ENCODE data around the gene ATP7B. TPM values are rescaled to one million over a fixed set of nuclear protein-coding genes. Genes with fewer than 3 reads are reported as not detected.

Gene ATP7B
- total and polyA plus RNA-seq, 2 experiments from 2014 or later = 2.2 to 12.8 TPM

DNA sequence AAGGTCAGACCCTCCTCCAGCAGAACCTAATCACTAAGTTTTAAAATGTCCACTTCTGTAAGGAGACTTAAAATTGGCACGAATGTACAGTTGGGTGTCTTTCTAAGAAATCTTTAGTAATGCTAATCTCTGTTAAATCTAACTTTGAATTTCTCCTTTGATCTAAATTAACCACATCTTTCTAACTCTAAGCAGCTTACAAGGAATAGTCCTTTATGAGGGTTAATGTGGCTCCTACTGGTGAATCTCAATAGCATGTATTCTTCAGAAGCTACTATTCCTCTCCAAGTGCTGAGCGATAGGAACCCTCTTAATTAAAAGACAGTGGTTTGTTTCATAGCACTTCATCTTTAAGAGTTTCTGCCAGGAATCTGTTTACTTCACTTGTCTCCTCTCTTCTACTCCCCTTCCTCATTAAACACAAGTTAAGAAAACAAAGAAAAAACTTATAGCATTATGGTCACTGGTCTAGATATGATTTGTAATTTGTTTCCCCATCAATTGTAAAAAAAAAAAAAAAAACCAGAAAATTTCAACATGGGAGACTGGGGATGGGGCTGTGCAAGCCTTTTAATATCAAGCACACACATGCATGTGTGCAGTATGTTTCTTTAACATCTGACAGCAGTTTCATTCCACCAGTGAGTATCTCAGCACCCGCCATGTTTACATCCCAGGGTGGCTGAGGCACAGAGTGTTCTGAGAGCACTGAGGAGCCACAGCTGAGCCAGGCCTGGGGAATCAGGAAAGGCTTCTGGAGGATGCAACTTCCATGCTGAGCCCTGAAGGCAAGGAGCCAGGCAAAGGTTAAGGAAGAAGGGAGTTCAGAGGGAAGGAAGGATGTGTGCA, 57.7 kb downstream of the ATP7B start:
- DNase-seq (ENCODE audit: low spot score) (no peak), ATAC-seq (no peak)
- H3K27me3 Mint-ChIP-seq (ENCODE audit: insufficient read depth, low read depth, poor library complexity) = peaks cover 7% of the 10 kb centered on the region
- no peaks in the 10 kb centered on the region for H3K9me2 ChIP-seq (ENCODE audit: insufficient read depth)
- H2AFZ ChIP-seq = no peak overlapping the region
- no peaks in the 10 kb centered on the region for H4K20me1 ChIP-seq (replicated peaks; ENCODE audit: insufficient read depth)
- H3K36me3 Mint-ChIP-seq (ENCODE audit: low read depth) = no peaks in the 10 kb centered on the region; the same call in 2 of the 3 replicates
- no peaks in the 10 kb centered on the region for H3F3A ChIP-seq (replicated peaks; ENCODE audit: low read depth)
- H3K9me3 Mint-ChIP-seq = no peaks in the 10 kb centered on the region; the same call in 2 of the 3 replicates
- H3K4me2 ChIP-seq = no peak overlapping the region
- H3K79me2 ChIP-seq (replicated peaks; ENCODE audit: insufficient read depth) = no peaks in the 10 kb centered on the region
- no peaks in the 10 kb centered on the region for H3K4me1 Mint-ChIP-seq
- H3K36me3 ChIP-seq (ENCODE audit: insufficient read depth) = no peaks in the 10 kb centered on the region
- TF ChIP-seq, protein P1, sequence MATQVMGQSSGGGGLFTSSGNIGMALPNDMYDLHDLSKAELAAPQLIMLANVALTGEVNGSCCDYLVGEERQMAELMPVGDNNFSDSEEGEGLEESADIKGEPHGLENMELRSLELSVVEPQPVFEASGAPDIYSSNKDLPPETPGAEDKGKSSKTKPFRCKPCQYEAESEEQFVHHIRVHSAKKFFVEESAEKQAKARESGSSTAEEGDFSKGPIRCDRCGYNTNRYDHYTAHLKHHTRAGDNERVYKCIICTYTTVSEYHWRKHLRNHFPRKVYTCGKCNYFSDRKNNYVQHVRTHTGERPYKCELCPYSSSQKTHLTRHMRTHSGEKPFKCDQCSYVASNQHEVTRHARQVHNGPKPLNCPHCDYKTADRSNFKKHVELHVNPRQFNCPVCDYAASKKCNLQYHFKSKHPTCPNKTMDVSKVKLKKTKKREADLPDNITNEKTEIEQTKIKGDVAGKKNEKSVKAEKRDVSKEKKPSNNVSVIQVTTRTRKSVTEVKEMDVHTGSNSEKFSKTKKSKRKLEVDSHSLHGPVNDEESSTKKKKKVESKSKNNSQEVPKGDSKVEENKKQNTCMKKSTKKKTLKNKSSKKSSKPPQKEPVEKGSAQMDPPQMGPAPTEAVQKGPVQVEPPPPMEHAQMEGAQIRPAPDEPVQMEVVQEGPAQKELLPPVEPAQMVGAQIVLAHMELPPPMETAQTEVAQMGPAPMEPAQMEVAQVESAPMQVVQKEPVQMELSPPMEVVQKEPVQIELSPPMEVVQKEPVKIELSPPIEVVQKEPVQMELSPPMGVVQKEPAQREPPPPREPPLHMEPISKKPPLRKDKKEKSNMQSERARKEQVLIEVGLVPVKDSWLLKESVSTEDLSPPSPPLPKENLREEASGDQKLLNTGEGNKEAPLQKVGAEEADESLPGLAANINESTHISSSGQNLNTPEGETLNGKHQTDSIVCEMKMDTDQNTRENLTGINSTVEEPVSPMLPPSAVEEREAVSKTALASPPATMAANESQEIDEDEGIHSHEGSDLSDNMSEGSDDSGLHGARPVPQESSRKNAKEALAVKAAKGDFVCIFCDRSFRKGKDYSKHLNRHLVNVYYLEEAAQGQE (IDR thresholded peaks at IDR 0.05; ENCODE audit: unreplicated experiment) = no peak
- TF ChIP-seq, protein P2, sequence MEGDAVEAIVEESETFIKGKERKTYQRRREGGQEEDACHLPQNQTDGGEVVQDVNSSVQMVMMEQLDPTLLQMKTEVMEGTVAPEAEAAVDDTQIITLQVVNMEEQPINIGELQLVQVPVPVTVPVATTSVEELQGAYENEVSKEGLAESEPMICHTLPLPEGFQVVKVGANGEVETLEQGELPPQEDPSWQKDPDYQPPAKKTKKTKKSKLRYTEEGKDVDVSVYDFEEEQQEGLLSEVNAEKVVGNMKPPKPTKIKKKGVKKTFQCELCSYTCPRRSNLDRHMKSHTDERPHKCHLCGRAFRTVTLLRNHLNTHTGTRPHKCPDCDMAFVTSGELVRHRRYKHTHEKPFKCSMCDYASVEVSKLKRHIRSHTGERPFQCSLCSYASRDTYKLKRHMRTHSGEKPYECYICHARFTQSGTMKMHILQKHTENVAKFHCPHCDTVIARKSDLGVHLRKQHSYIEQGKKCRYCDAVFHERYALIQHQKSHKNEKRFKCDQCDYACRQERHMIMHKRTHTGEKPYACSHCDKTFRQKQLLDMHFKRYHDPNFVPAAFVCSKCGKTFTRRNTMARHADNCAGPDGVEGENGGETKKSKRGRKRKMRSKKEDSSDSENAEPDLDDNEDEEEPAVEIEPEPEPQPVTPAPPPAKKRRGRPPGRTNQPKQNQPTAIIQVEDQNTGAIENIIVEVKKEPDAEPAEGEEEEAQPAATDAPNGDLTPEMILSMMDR (conservative IDR thresholded peaks at IDR 0.05; ENCODE audit: low read depth in 2 of 2) = no peak
- TF ChIP-seq NANOG (IDR thresholded peaks at IDR 0.05; ENCODE audit: borderline replicate concordance) = no peak
- no peak for TF ChIP-seq JUNB (IDR thresholded peaks at IDR 0.05; ENCODE audit: unreplicated experiment)
- TF ChIP-seq ZNF114 (CRISPR knock-in tag; IDR thresholded peaks at IDR 0.05) = no peak
- no peak for TF ChIP-seq ZNF331 (CRISPR knock-in tag; IDR thresholded peaks at IDR 0.05; ENCODE audit: low read depth)
- no peak overlapping the region for H3K4me3 Mint-ChIP-seq
- H3K4me1 ChIP-seq (ENCODE audit: insufficient read depth) = no peaks in the 10 kb centered on the region
- H3K27me3 ChIP-seq (ENCODE audit: insufficient read depth) = no peaks in the 10 kb centered on the region
- H3K4me3 ChIP-seq = no peak overlapping the region
- no peak overlapping the region for H3K27ac Mint-ChIP-seq
- no peak overlapping the region for H3K27ac ChIP-seq (ENCODE audit: low read depth)

DNA sequence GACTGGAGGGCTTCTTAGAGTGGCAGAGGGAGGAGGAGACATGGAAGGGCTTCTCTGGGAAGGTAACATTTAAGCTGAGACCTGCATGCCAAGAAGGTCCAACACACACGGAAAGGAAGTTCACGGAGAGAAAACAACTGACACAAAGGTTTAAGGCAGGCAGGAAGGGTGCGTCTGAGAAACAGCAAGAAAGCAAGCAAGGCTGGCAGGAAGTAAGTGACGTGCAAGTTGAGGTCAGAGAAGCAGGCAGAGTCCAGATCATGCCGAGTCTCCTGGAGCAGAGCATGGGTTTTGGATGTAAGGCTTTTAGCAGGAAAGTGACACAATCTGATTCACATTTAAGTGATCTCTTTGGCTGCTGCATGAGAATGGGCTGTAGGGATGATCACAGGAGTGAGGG, 60.5 kb downstream of the ATP7B start:
- Mint-ChIP-seq H3K36me3 (ENCODE audit: low read depth) (no peaks in the 10 kb centered on the region; the same call in 2 of the 3 replicates), H3K4me3 (no peak overlapping the region), H3K27me3 (ENCODE audit: insufficient read depth, low read depth, poor library complexity) (peaks cover 10% of the 10 kb centered on the region), H3K27ac (no peak overlapping the region), H3K9me3 (no peaks in the 10 kb centered on the region; the same call in 2 of the 3 replicates), H3K4me1 (no peaks in the 10 kb centered on the region)
- H3K79me2 ChIP-seq (replicated peaks; ENCODE audit: insufficient read depth) = no peaks in the 10 kb centered on the region
- H3K36me3 ChIP-seq (ENCODE audit: insufficient read depth) = no peaks in the 10 kb centered on the region
- no peaks in the 10 kb centered on the region for H3K9me2 ChIP-seq (ENCODE audit: insufficient read depth)
- H3K27ac ChIP-seq (ENCODE audit: low read depth) = no peak overlapping the region
- H2AFZ ChIP-seq = no peak overlapping the region
- H3K27me3 ChIP-seq (ENCODE audit: insufficient read depth) = no peaks in the 10 kb centered on the region
- no peaks in the 10 kb centered on the region for H3F3A ChIP-seq (replicated peaks; ENCODE audit: low read depth)
- H4K20me1 ChIP-seq (replicated peaks; ENCODE audit: insufficient read depth) = no peaks in the 10 kb centered on the region
- DNase-seq (ENCODE audit: low spot score) (no peak), ATAC-seq (no peak)
- no peak overlapping the region for H3K4me3 ChIP-seq
- H3K4me2 ChIP-seq = no peak overlapping the region
- H3K4me1 ChIP-seq (ENCODE audit: insufficient read depth) = no peaks in the 10 kb centered on the region
- no peak for TF ChIP-seq CREB1 (CRISPR knock-in tag; IDR thresholded peaks at IDR 0.05; ENCODE audit: low read depth)
- TF ChIP-seq, protein P3, sequence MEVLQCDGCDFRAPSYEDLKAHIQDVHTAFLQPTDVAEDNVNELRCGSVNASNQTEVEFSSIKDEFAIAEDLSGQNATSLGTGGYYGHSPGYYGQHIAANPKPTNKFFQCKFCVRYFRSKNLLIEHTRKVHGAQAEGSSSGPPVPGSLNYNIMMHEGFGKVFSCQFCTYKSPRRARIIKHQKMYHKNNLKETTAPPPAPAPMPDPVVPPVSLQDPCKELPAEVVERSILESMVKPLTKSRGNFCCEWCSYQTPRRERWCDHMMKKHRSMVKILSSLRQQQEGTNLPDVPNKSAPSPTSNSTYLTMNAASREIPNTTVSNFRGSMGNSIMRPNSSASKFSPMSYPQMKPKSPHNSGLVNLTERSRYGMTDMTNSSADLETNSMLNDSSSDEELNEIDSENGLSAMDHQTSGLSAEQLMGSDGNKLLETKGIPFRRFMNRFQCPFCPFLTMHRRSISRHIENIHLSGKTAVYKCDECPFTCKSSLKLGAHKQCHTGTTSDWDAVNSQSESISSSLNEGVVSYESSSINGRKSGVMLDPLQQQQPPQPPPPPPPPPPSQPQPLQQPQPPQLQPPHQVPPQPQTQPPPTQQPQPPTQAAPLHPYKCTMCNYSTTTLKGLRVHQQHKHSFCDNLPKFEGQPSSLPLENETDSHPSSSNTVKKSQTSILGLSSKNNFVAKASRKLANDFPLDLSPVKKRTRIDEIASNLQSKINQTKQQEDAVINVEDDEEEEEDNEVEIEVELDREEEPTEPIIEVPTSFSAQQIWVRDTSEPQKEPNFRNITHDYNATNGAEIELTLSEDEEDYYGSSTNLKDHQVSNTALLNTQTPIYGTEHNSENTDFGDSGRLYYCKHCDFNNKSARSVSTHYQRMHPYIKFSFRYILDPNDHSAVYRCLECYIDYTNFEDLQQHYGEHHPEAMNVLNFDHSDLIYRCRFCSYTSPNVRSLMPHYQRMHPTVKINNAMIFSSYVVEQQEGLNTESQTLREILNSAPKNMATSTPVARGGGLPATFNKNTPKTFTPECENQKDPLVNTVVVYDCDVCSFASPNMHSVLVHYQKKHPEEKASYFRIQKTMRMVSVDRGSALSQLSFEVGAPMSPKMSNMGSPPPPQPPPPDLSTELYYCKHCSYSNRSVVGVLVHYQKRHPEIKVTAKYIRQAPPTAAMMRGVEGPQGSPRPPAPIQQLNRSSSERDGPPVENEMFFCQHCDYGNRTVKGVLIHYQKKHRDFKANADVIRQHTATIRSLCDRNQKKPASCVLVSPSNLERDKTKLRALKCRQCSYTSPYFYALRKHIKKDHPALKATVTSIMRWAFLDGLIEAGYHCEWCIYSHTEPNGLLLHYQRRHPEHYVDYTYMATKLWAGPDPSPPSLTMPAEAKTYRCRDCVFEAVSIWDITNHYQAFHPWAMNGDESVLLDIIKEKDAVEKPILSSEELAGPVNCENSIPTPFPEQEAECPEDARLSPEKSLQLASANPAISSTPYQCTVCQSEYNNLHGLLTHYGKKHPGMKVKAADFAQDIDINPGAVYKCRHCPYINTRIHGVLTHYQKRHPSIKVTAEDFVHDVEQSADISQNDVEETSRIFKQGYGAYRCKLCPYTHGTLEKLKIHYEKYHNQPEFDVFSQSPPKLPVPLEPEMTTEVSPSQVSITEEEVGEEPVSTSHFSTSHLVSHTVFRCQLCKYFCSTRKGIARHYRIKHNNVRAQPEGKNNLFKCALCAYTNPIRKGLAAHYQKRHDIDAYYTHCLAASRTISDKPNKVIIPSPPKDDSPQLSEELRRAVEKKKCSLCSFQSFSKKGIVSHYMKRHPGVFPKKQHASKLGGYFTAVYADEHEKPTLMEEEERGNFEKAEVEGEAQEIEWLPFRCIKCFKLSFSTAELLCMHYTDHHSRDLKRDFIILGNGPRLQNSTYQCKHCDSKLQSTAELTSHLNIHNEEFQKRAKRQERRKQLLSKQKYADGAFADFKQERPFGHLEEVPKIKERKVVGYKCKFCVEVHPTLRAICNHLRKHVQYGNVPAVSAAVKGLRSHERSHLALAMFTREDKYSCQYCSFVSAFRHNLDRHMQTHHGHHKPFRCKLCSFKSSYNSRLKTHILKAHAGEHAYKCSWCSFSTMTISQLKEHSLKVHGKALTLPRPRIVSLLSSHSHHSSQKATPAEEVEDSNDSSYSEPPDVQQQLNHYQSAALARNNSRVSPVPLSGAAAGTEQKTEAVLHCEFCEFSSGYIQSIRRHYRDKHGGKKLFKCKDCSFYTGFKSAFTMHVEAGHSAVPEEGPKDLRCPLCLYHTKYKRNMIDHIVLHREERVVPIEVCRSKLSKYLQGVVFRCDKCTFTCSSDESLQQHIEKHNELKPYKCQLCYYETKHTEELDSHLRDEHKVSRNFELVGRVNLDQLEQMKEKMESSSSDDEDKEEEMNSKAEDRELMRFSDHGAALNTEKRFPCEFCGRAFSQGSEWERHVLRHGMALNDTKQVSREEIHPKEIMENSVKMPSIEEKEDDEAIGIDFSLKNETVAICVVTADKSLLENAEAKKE (CRISPR knock-in tag; IDR thresholded peaks at IDR 0.05) = no peak
